ENCODE results near the gene CRHR1.

DNA sequence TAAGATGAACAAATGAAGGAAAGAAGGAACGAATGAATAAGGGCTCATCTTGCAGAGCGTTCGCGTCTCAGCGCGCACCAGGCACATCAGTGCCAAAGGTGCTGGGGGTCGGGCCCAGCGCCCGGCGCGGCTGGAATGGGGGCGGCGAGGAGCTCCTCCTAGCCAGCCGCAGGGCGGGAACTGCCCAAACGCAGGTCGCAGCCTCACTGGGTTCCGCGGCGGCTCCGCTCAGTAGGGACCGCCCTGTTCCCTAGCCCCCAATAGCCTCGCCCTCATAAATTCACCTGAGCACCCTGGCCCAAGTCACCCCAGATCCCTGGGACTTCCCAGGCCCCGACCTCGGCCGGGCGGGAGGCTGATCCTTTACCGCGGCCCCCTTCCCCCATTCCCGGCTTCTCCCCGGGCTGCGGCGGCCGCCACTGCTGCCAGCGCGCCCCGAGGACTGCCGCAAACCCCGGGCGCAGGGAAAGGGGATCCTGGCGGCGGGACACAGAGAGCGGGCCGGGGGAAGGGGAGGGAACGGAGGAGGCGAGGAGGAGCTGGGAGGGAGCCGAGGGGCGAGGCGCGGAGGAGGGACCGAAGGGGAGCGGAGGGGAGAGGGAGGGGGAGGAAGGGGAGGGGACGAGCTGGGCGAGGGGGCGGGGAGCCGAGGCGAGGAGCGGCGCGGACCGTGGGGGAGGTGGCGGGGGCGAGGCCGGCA, 377 bp upstream of the CRHR1 start:
- TF ChIP-seq, protein P1, sequence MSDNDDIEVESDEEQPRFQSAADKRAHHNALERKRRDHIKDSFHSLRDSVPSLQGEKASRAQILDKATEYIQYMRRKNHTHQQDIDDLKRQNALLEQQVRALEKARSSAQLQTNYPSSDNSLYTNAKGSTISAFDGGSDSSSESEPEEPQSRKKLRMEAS (IDR thresholded peaks at IDR 0.05; ENCODE audit: low read depth, low read length): no peak
- TF ChIP-seq ASH2L (IDR thresholded peaks at IDR 0.05; ENCODE audit: borderline replicate concordance, low read depth) (no peak), MYB (IDR thresholded peaks at IDR 0.05; ENCODE audit: borderline replicate concordance, low read depth, low read length) (no peak)
- TF ChIP-seq, protein P2, sequence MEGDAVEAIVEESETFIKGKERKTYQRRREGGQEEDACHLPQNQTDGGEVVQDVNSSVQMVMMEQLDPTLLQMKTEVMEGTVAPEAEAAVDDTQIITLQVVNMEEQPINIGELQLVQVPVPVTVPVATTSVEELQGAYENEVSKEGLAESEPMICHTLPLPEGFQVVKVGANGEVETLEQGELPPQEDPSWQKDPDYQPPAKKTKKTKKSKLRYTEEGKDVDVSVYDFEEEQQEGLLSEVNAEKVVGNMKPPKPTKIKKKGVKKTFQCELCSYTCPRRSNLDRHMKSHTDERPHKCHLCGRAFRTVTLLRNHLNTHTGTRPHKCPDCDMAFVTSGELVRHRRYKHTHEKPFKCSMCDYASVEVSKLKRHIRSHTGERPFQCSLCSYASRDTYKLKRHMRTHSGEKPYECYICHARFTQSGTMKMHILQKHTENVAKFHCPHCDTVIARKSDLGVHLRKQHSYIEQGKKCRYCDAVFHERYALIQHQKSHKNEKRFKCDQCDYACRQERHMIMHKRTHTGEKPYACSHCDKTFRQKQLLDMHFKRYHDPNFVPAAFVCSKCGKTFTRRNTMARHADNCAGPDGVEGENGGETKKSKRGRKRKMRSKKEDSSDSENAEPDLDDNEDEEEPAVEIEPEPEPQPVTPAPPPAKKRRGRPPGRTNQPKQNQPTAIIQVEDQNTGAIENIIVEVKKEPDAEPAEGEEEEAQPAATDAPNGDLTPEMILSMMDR (IDR thresholded peaks at IDR 0.05 in 2 of 3, conservative IDR thresholded peaks at IDR 0.05 in 1 of 3; ENCODE audit: control insufficient read depth in 2 of 3, extremely low read depth in 1 of 3, insufficient read depth in 1 of 3, low read depth in 3 of 3, low read length in 3 of 3): no peak

All from GM12878 (cell line).